GM23338 (cell line): ENCODE measurements around the gene YWHAQ. TPM values are rescaled to one million over a fixed set of nuclear protein-coding genes. Genes with fewer than 3 reads are reported as not detected.

Experiments used
- ATAC-seq: fragments of 200-7000 bp; cut with Tn5 transposase; 3 replicates; pipeline ENCODE4 v1.9.1; 2020
- DNase-seq: peaks from one replicate; pipeline ENCODE4 v3.0.0-alpha.2; 2015; ENCODE audit warnings: low spot score
- H2AFZ ChIP-seq: fragments of 200-600 bp; sonication (generic); 2 replicates; pipeline ENCODE4 v1.8.0; 2016; ENCODE audit warnings: antibody characterized with exemption, mild to moderate bottlenecking, moderate library complexity
- H3F3A ChIP-seq: fragments of 200-600 bp; sonication (generic); replicated peaks from 2 replicates; pipeline ENCODE4 v1.8.0; 2017; ENCODE audit warnings: antibody characterized with exemption, mixed run types, low read depth
- H3K27ac ChIP-seq: fragments of 200-600 bp; sonication (generic); 2 replicates; pipeline ENCODE4 v1.6.1; 2016; ENCODE audit warnings: low read depth
- H3K27me3 ChIP-seq: fragments of 200-600 bp; sonication (generic); 2 replicates; pipeline ENCODE4 v1.8.0; 2016; ENCODE audit warnings: mild to moderate bottlenecking, mixed run types, moderate library complexity; ENCODE audit not compliant: insufficient read depth
- H3K36me3 ChIP-seq: fragments of 200-600 bp; sonication (generic); 2 replicates; pipeline ENCODE4 v1.8.0; 2016; ENCODE audit warnings: mild to moderate bottlenecking; ENCODE audit not compliant: insufficient read depth
- H3K4me1 ChIP-seq: fragments of 200-600 bp; sonication (generic); 2 replicates; pipeline ENCODE4 v1.8.0; 2016; ENCODE audit warnings: mild to moderate bottlenecking, moderate library complexity; ENCODE audit not compliant: insufficient read depth
- H3K4me2 ChIP-seq: fragments of 200-600 bp; sonication (generic); 2 replicates; pipeline ENCODE4 v1.7.1; 2017; ENCODE audit warnings: mixed run types
- H3K4me3 ChIP-seq: fragments of 200-600 bp; sonication (generic); 2 replicates; pipeline ENCODE4 v1.6.1; 2016; ENCODE audit warnings: mixed run types
- H3K79me2 ChIP-seq: fragments of 200-600 bp; sonication (generic); replicated peaks from 2 replicates; pipeline ENCODE4 v1.8.0; 2017; ENCODE audit warnings: mild to moderate bottlenecking; ENCODE audit not compliant: insufficient read depth
- H3K9me2 ChIP-seq: fragments of 200-600 bp; sonication (generic); 2 replicates; pipeline ENCODE4 v1.8.0; 2017; ENCODE audit not compliant: insufficient read depth
- H4K20me1 ChIP-seq: fragments of 200-600 bp; sonication (generic); replicated peaks from 2 replicates; pipeline ENCODE4 v1.8.0; 2017; ENCODE audit warnings: mild to moderate bottlenecking; ENCODE audit not compliant: insufficient read depth
- H3K27ac Mint-ChIP-seq: 2 replicates; pipeline ENCODE4 v1.8.0; 2020; ENCODE audit warnings: inconsistent platforms, mild to moderate bottlenecking, moderate library complexity, mixed read lengths
- H3K27me3 Mint-ChIP-seq: 3 replicates; pipeline ENCODE4 v1.8.0; 2022; ENCODE audit warnings: low read depth, mild to moderate bottlenecking, moderate library complexity, mixed read lengths, inconsistent platforms; ENCODE audit not compliant: insufficient read depth, poor library complexity
- H3K36me3 Mint-ChIP-seq: 3 replicates; pipeline ENCODE4 v1.8.0; 2021; ENCODE audit warnings: low read depth, mild to moderate bottlenecking, inconsistent platforms, moderate library complexity, mixed read lengths
- H3K4me1 Mint-ChIP-seq: 3 replicates; pipeline ENCODE4 v1.8.0; 2020; ENCODE audit warnings: mild to moderate bottlenecking, inconsistent platforms, mixed read lengths
- H3K4me3 Mint-ChIP-seq: 3 replicates; pipeline ENCODE4 v1.8.0; 2021; ENCODE audit warnings: moderate library complexity, mild to moderate bottlenecking, inconsistent platforms, mixed read lengths
- H3K9me3 Mint-ChIP-seq: 3 replicates; pipeline ENCODE4 v1.8.0; 2020; ENCODE audit warnings: moderate library complexity, mild to moderate bottlenecking, inconsistent platforms, mixed read lengths
- CREB1 ChIP-seq: fragments of 250-450 bp; sonication (Bioruptor Pico); IDR thresholded peaks from 2 replicates; pipeline ENCODE4 v1.5.0; 2020; ENCODE audit warnings: low read depth, mild to moderate bottlenecking, moderate library complexity
- CTCF ChIP-seq, 2 experiments: fragments of 200-600 bp in 1 of 2; sonication (generic) in 1 of 2; conservative IDR thresholded peaks; 2 replicates each; pipeline versions ENCODE4 v1.5.1 to v1.6.1; 2016 to 2017; ENCODE audit warnings: antibody characterized with exemption in 2 of 2, low read depth in 2 of 2, mild to moderate bottlenecking in 2 of 2, moderate library complexity in 1 of 2
- EZH2phosphoT487 ChIP-seq: fragments of 200-600 bp; sonication (generic); IDR thresholded peaks from one replicate; pipeline ENCODE4 v1.8.1; 2018; ENCODE audit warnings: antibody characterized with exemption; ENCODE audit not compliant: unreplicated experiment
- JUNB ChIP-seq: IDR thresholded peaks from one replicate; pipeline ENCODE4 v1.6.1; 2016; ENCODE audit warnings: antibody characterized with exemption; ENCODE audit not compliant: unreplicated experiment
- NANOG ChIP-seq: IDR thresholded peaks from 2 replicates; pipeline ENCODE4 v1.6.1; 2016; ENCODE audit warnings: antibody characterized with exemption, borderline replicate concordance
- POLR2AphosphoS5 ChIP-seq: IDR thresholded peaks from 2 replicates; pipeline ENCODE4 v1.6.1; 2016; ENCODE audit warnings: antibody characterized with exemption, low read depth
- STAT1 ChIP-seq: IDR thresholded peaks from one replicate; pipeline ENCODE4 v1.6.1; 2016; ENCODE audit warnings: antibody characterized with exemption; ENCODE audit not compliant: unreplicated experiment
- ZNF114 ChIP-seq: fragments of 250-450 bp; sonication (Bioruptor Pico); IDR thresholded peaks from 2 replicates; pipeline ENCODE4 v1.5.0; 2020; ENCODE audit warnings: mild to moderate bottlenecking, moderate library complexity
- ZNF331 ChIP-seq: fragments of 250-450 bp; sonication (Bioruptor Pico); IDR thresholded peaks from 2 replicates; pipeline ENCODE4 v1.5.0; 2020; ENCODE audit warnings: low read depth, mild to moderate bottlenecking, moderate library complexity
- ZNF462 ChIP-seq: fragments of 250-450 bp; sonication (Bioruptor Pico); IDR thresholded peaks from 2 replicates; pipeline ENCODE4 v1.5.0; 2020; ENCODE audit warnings: mild to moderate bottlenecking, moderate library complexity
- polyA plus RNA-seq: library from polyadenylated mRNA; unstranded; fragments of >200 nt; fragmentation: Nextera tagmentation; extraction: Ambion mirVana; gene quantifications from 2 replicates; pipeline ENCODE4 v1.2.1, GENCODE V29; 2016
- total RNA-seq: library from RNA; depleted of rRNA; stranded (reverse); fragments of >200 nt; shearing (Covaris generic); gene quantifications from 2 replicates; pipeline ENCODE4 v1.2.3, GENCODE V29; 2014
- TF ChIP-seq, protein P1 (sequence below): IDR thresholded peaks from 2 replicates; pipeline ENCODE4 v1.6.1; 2016; ENCODE audit warnings: antibody characterized with exemption

The YWHAQ gene
- total and polyA plus RNA-seq, 2 experiments from 2014 or later: 295 to 464 TPM

GRCh38 chr2:9618410-9618809, 12.4 kb downstream of the YWHAQ start:
- Histone ChIP-seq H2AFZ (no peak overlapping the region), H4K20me1 (peaks cover 94% of the 10 kb centered on the region), H3K4me1 (peaks cover 17% of the 10 kb centered on the region), H3K4me3 (no peak overlapping the region), H3K9me2 (no peaks in the 10 kb centered on the region), H3K27ac (peak overlapping the region; percentile 11; the same call in 1 of the 2 replicates), H3K4me2 (no peak overlapping the region), H3K27me3 (no peaks in the 10 kb centered on the region), H3F3A (no peaks in the 10 kb centered on the region), H3K36me3 (no peaks in the 10 kb centered on the region), H3K79me2 (peaks cover 100% of the 10 kb centered on the region)
- Mint-ChIP-seq H3K27me3 (no peaks in the 10 kb centered on the region), H3K36me3 (peaks cover 26% of the 10 kb centered on the region), H3K4me1 (peaks cover 29% of the 10 kb centered on the region), H3K4me3 (no peak overlapping the region), H3K27ac (no peak overlapping the region), H3K9me3 (no peaks in the 10 kb centered on the region)
- ATAC-seq (no peak), DNase-seq (no peak)
- TF ChIP-seq EZH2phosphoT487: no peak
- TF ChIP-seq ZNF114: no peak

- Histone ChIP-seq H3K79me2 (peaks cover 100% of the 10 kb centered on the region), H2AFZ (no peak overlapping the region), H4K20me1 (peaks cover 94% of the 10 kb centered on the region), H3K4me3 (no peak overlapping the region), H3K36me3 (no peaks in the 10 kb centered on the region), H3K4me1 (peaks cover 22% of the 10 kb centered on the region), H3K27me3 (no peaks in the 10 kb centered on the region), H3F3A (no peaks in the 10 kb centered on the region), H3K4me2 (no peak overlapping the region), H3K9me2 (no peaks in the 10 kb centered on the region), H3K27ac (no peak overlapping the region)
- Mint-ChIP-seq H3K4me3 (no peak overlapping the region), H3K36me3 (peaks cover 20% of the 10 kb centered on the region), H3K9me3 (no peaks in the 10 kb centered on the region), H3K4me1 (peaks cover 27% of the 10 kb centered on the region), H3K27me3 (no peaks in the 10 kb centered on the region), H3K27ac (no peak overlapping the region)
- ATAC-seq (no peak), DNase-seq (no peak)
- TF ChIP-seq STAT1 (no peak), JUNB (no peak), ZNF462 (CRISPR knock-in tag) (no peak), CTCF (conservative IDR thresholded peaks at IDR 0.05; ENCODE audit: low read depth in 2 of 2) (no peak), ZNF331 (CRISPR knock-in tag) (no peak), EZH2phosphoT487 (no peak), NANOG (no peak), ZNF114 (no peak), POLR2AphosphoS5 (no peak), CREB1 (no peak)
- TF ChIP-seq, protein P1, sequence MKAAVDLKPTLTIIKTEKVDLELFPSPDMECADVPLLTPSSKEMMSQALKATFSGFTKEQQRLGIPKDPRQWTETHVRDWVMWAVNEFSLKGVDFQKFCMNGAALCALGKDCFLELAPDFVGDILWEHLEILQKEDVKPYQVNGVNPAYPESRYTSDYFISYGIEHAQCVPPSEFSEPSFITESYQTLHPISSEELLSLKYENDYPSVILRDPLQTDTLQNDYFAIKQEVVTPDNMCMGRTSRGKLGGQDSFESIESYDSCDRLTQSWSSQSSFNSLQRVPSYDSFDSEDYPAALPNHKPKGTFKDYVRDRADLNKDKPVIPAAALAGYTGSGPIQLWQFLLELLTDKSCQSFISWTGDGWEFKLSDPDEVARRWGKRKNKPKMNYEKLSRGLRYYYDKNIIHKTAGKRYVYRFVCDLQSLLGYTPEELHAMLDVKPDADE: no peak
Observed at GRCh38 chr2:9617749-9618148, 13.0 kb downstream of the YWHAQ start.
